Uterus (tissue), 4 donors: Measurements from ENCODE around the gene TOMM20. TPM values are rescaled to one million over a fixed set of nuclear protein-coding genes. Genes with fewer than 3 reads are reported as not detected.
"Not testable (repeated sequence)": the region's sequence is repeated elsewhere in the genome, so short reads cannot be mapped to it uniquely, and the experiment has no call there.

ENCODE experiments used
- DNase-seq, 2 donors: peaks; one replicate each; pipeline ENCODE4 v3.0.0-alpha.2; 2019 to 2020
- H3K27ac ChIP-seq, 2 donors: fragments of 200-600 bp; sonication (generic); 1 replicate in 1 of 2; 2 replicates in 1 of 2; pipeline ENCODE4 v1.5.1; 2016 to 2018
- H3K27me3 ChIP-seq, 2 donors: fragments of 200-600 bp; sonication (generic); one replicate each; pipeline ENCODE4 v1.5.1; 2018 to 2019; ENCODE audit warnings: control low read depth in 1 of 2
- H3K36me3 ChIP-seq, 2 donors: fragments of 200-600 bp; sonication (generic); one replicate each; pipeline ENCODE4 v1.5.1; 2019; ENCODE audit warnings: control low read depth in 1 of 2
- H3K4me1 ChIP-seq, 2 donors: fragments of 200-600 bp; sonication (generic); one replicate each; pipeline ENCODE4 v1.5.1; 2018 to 2019; ENCODE audit warnings: control low read depth in 1 of 2
- H3K4me3 ChIP-seq, 2 donors: fragments of 200-600 bp; sonication (generic); 1 replicate in 1 of 2; 2 replicates in 1 of 2; pipeline ENCODE4 v1.5.1; 2018 to 2019; ENCODE audit warnings: mild to moderate bottlenecking in 1 of 2
- H3K9me3 ChIP-seq, 2 donors: fragments of 200-600 bp; sonication (generic); one replicate each; pipeline ENCODE4 v1.5.1; 2019; ENCODE audit warnings: control low read depth in 1 of 2
- CTCF ChIP-seq, 4 experiments: fragments of 200-600 bp in 2 of 4; fragments of 450-650 bp in 2 of 4; sonication (generic) in 2 of 4; IDR thresholded peaks; one replicate each; pipeline ENCODE4 v1.5.1; 2016 to 2019; ENCODE audit warnings: antibody characterized with exemption in 4 of 4, mild to moderate bottlenecking in 2 of 4, moderate library complexity in 1 of 4
- POLR2A ChIP-seq, 2 donors: fragments of 450-650 bp; IDR thresholded peaks; one replicate each; pipeline ENCODE4 v1.6.1; 2016; ENCODE audit warnings: antibody characterized with exemption in 2 of 2, mild to moderate bottlenecking in 1 of 2, moderate library complexity in 1 of 2
- intact Hi-C: fragments of 100-400 bp; cut with DNase I; formaldehyde crosslinking; loops from one replicate; pipeline ENCODE4 v1.15.1; 2023; ENCODE audit warnings: low total_unique reads
- total RNA-seq, 4 donors: library from RNA; depleted of rRNA in 3 of 4; stranded (reverse); fragments of >200 nt in 3 of 4; gene quantifications; one replicate each; pipeline versions ENCODE4 v1.1.0 to v1.2.4, GENCODE V29; 2014 to 2023
- donor health status: DM: yes; HTN: yes; CAD: no.

TOMM20 gene
- total RNA-seq, 4 donors from 2014 or later = 72.9 to 149 (median 110) TPM

DNA sequence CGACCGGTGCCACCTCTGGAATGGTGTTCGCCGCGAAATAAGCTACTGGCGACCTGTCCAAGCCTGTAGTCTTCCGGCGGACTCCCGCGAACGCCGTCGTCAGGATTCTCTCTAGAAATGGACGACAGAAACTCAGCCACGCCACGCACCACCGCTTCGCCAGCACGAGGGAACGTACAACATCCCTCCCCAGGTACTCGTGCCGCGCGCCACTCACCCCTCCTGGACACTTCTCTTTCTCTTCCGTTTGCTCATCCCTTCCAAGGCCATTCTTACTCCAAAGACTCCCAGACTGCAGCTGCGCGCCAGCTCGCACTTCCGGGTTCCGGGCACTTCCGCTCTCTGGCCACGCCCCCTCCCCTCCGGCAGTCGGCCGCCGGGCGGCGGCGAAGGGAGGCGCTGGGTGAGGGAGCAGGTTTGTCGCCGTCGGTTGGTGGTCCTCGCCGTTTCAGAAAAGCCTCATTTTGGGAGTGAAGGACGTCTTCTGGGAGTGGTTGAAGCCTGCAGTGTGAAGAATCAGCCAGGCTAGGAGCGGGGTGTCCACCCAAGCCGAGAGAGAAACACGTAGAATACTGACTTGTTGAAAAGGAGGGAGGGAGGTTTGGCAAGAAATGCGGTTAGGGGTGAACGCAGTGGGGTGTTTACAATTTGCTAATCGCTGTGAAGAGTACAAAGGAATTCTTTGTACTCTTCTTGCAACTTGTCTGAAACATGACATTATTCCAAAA lies 32.5 kb upstream of the TOMM20 start, which contains the start of gene RBM34:
TSS of gene RBM34 (minus strand) at position 294 of the 728 bp plus-strand sequence. CDS start at position 270, 24 bp downstream.
- no peaks in the 10 kb centered on the region for H3K36me3 ChIP-seq
- no peaks in the 10 kb centered on the region for H3K9me3 ChIP-seq
- peak; percentile 90 to 92 for DNase-seq
- peaks cover 0 to 11% of the 10 kb centered on the region in 2 donors for H3K4me1 ChIP-seq
- no peaks in the 10 kb centered on the region for H3K27me3 ChIP-seq
- peak; percentile 29 to 70 (median 42) for TF ChIP-seq CTCF (IDR thresholded peaks at IDR 0.05)
- TF ChIP-seq POLR2A (IDR thresholded peaks at IDR 0.05) = peak; percentile 97 to 99
- intact Hi-C loops = no loop called here
- H3K27ac ChIP-seq = peak within 1 kb of the TSS; percentile 86 to 89
- peak within 1 kb of the TSS; percentile 62 to 72 for H3K4me3 ChIP-seq

GRCh38 chr1:235160383-235160956 lies 31.8 kb upstream of the TOMM20 start:
- intact Hi-C loops = no loop called here
- H3K27me3 ChIP-seq = no peaks in the 10 kb centered on the region
- peak overlapping the region; percentile 62 to 72 for H3K4me3 ChIP-seq
- H3K4me1 ChIP-seq = peaks cover 0 to 11% of the 10 kb centered on the region in 2 donors
- peak overlapping the region; percentile 86 to 89 for H3K27ac ChIP-seq
- TF ChIP-seq POLR2A (IDR thresholded peaks at IDR 0.05) (no peak), CTCF (IDR thresholded peaks at IDR 0.05) (no peak)
- H3K9me3 ChIP-seq = no peaks in the 10 kb centered on the region
- no peaks in the 10 kb centered on the region for H3K36me3 ChIP-seq
- DNase-seq = no peak

GRCh38 chr1:235159930-235160329 lies 31.3 kb upstream of the TOMM20 start:
- H3K36me3 ChIP-seq, intact Hi-C loops, H3K27me3 ChIP-seq, H3K9me3 ChIP-seq, DNase-seq: not testable (repeated sequence)
- Histone ChIP-seq H3K4me3 (peak overlapping the region; percentile 62 to 72), H3K4me1 (peaks cover 0 to 11% of the 10 kb centered on the region in 2 donors), H3K27ac (peak overlapping the region in 1 of 2 donors; percentile 89)

GRCh38 chr1:235159284-235159683 lies 30.6 kb upstream of the TOMM20 start:
- H3K36me3 ChIP-seq, H3K9me3 ChIP-seq, H3K27ac ChIP-seq, H3K4me3 ChIP-seq, intact Hi-C loops, H3K27me3 ChIP-seq, DNase-seq: not testable (repeated sequence)
- peaks cover 0 to 11% of the 10 kb centered on the region in 2 donors for H3K4me1 ChIP-seq

DNA sequence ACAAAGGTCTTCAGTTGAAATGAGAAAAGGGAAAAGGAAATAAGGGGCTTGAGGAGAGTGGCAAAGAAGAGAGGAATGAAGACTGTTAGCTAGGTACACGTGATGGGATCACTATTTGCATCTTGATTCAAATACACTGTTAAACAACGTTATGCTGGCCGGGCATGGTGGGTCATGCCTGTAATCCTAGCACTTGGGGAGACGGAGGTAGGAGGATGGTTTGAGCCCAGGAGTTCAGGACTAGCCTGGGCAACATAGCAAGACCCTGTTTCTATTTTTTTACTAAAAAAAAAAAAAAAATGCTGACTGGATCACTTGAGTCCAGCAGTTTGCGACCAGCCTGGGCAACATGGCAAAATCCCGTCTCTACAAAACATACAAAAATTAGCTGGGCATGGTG lies 30.0 kb upstream of the TOMM20 start:
- Histone ChIP-seq H3K4me3 (no peak overlapping the region), H3K36me3 (no peaks in the 10 kb centered on the region), H3K27ac (no peak overlapping the region), H3K4me1 (peaks cover 0 to 11% of the 10 kb centered on the region in 2 donors), H3K27me3 (no peaks in the 10 kb centered on the region), H3K9me3 (no peaks in the 10 kb centered on the region)
- TF ChIP-seq POLR2A (IDR thresholded peaks at IDR 0.05) = no peak
- TF ChIP-seq CTCF (IDR thresholded peaks at IDR 0.05) = no peak
- intact Hi-C loops = no loop called here
- no peak for DNase-seq

- DNase-seq = no peak
- Histone ChIP-seq H3K27ac (no peak overlapping the region), H3K27me3 (no peaks in the 10 kb centered on the region), H3K36me3 (no peaks in the 10 kb centered on the region), H3K9me3 (no peaks in the 10 kb centered on the region), H3K4me1 (peaks cover 0 to 11% of the 10 kb centered on the region in 2 donors), H3K4me3 (no peak overlapping the region)
- intact Hi-C loops = no loop called here
- TF ChIP-seq CTCF (IDR thresholded peaks at IDR 0.05) (no peak), POLR2A (IDR thresholded peaks at IDR 0.05) (no peak)
These were observed 28.5 kb upstream of the TOMM20 start for GRCh38 chr1:235157150-235157549.
